Transverse colon (tissue), 4 donors: ENCODE measurements around the gene DIP2A.

ENCODE experiments used
- CTCF ChIP-seq, 5 experiments: fragments of 200-600 bp in 3 of 5; fragments of 450-650 bp in 2 of 5; sonication (generic) in 3 of 5; IDR thresholded peaks; 1 replicate in 2 of 5; 2 replicates in 3 of 5; pipeline ENCODE4 v1.5.1; 2016 to 2017; ENCODE audit warnings: antibody characterized with exemption in 5 of 5, inconsistent platforms in 3 of 5, mild to moderate bottlenecking in 2 of 5, moderate library complexity in 1 of 5
- POLR2AphosphoS5 ChIP-seq, 3 donors: sonication (generic); formaldehyde crosslinking; IDR thresholded peaks; one replicate each; pipeline ENCODE4 v1.6.1; 2016; ENCODE audit warnings: antibody characterized with exemption in 3 of 3

GRCh38 chr21:46478910-46479309, 20.2 kb downstream of the DIP2A start:
- no peak for TF ChIP-seq CTCF (IDR thresholded peaks at IDR 0.05)
- TF ChIP-seq POLR2AphosphoS5 (IDR thresholded peaks at IDR 0.05), result no peak
